Esophagus muscularis mucosa (tissue), 3 donors: Measurements from ENCODE around the gene SETD7.

Source experiments
- CTCF ChIP-seq, 3 experiments: fragments of 200-600 bp in 2 of 3; fragments of 450-650 bp in 1 of 3; sonication (generic) in 2 of 3; IDR thresholded peaks; one replicate each; pipeline ENCODE4 v1.5.1; 2017 to 2019; ENCODE audit warnings: antibody characterized with exemption in 3 of 3, mild to moderate bottlenecking in 2 of 3, moderate library complexity in 1 of 3
- POLR2A ChIP-seq: fragments of 450-650 bp; IDR thresholded peaks from one replicate; pipeline ENCODE4 v1.6.1; 2017; ENCODE audit warnings: antibody characterized with exemption, moderate library complexity, mild to moderate bottlenecking, low read depth
- POLR2AphosphoS5 ChIP-seq, 2 donors: sonication (generic); formaldehyde crosslinking; IDR thresholded peaks; one replicate each; pipeline ENCODE4 v1.6.1; 2017; ENCODE audit warnings: antibody characterized with exemption in 2 of 2

GRCh38 chr4:139522457-139522856 is 33.6 kb downstream of the SETD7 start:
- TF ChIP-seq CTCF (IDR thresholded peaks at IDR 0.05), result no peak
- no peak for TF ChIP-seq POLR2AphosphoS5 (IDR thresholded peaks at IDR 0.05)
- TF ChIP-seq POLR2A, result no peak
